Testis (tissue), 3 donors: ENCODE data around the gene MCCC2. TPM values are rescaled to one million over a fixed set of nuclear protein-coding genes. Genes with fewer than 3 reads are reported as not detected.

Source experiments
- DNase-seq: peaks from one replicate; pipeline ENCODE4 v3.0.0-alpha.2; 2019
- H3K27ac ChIP-seq, 2 donors: fragments of 200-600 bp; sonication (generic); one replicate each; pipeline ENCODE4 v1.5.1; 2019
- H3K27me3 ChIP-seq: fragments of 200-600 bp; sonication (generic); one replicate; pipeline ENCODE4 v1.5.1; 2019
- H3K36me3 ChIP-seq: fragments of 200-600 bp; sonication (generic); one replicate; pipeline ENCODE4 v1.5.1; 2017; ENCODE audit warnings: low read depth; ENCODE audit errors: missing control alignments
- H3K4me1 ChIP-seq: fragments of 200-600 bp; sonication (generic); one replicate; pipeline ENCODE4 v1.5.1; 2019
- H3K4me3 ChIP-seq, 2 donors: fragments of 200-600 bp; sonication (generic); one replicate each; pipeline ENCODE4 v1.5.1; 2017 to 2019
- H3K9me3 ChIP-seq: fragments of 200-600 bp; sonication (generic); one replicate; pipeline ENCODE4 v1.5.1; 2017
- CTCF ChIP-seq, 3 experiments: fragments of 450-650 bp in 2 of 3; fragments of 200-600 bp in 1 of 3; sonication (generic) in 1 of 3; IDR thresholded peaks; one replicate each; pipeline ENCODE4 v1.5.1; 2016 to 2019; ENCODE audit warnings: antibody characterized with exemption in 3 of 3, mild to moderate bottlenecking in 2 of 3, moderate library complexity in 1 of 3
- POLR2A ChIP-seq: fragments of 450-650 bp; IDR thresholded peaks from one replicate; pipeline ENCODE4 v1.6.1; 2017; ENCODE audit warnings: antibody characterized with exemption, mild to moderate bottlenecking, moderate library complexity
- WGBS, 2 donors: methylation state at CpG; one replicate each; pipeline ENCODE4 v1.1.5; 2018; 5-methylcytosine and 5-hydroxymethylcytosine counted together
- intact Hi-C: fragments of 100-400 bp; cut with DNase I; formaldehyde crosslinking; loops from one replicate; pipeline ENCODE4 v1.15.1; 2023; ENCODE audit warnings: low total_unique reads
- polyA plus RNA-seq: library from polyadenylated mRNA; stranded (reverse); fragments of 350-450 nt; fragmentation: Illumina TruSeq; extraction: RNeasy Lipid Tissue Mini Kit (QIAGEN cat#74804); gene quantifications from one replicate; pipeline ENCODE4 v1.2.3, GENCODE V29; 2014; ENCODE audit warnings: low read depth, low replicate concordance; ENCODE audit not compliant: insufficient read depth
- total RNA-seq, 2 donors: library from RNA; depleted of rRNA; stranded (reverse); fragments of >200 nt; gene quantifications; one replicate each; pipeline ENCODE4 v1.2.3, GENCODE V29; 2016

MCCC2 gene
- total and polyA plus RNA-seq, 3 donors from 2014 or later = 24.7 to 30.0 (median 29.0) TPM

- Histone ChIP-seq H3K27me3 (no peaks in the 10 kb centered on the region), H3K4me1 (peaks cover 4% of the 10 kb centered on the region), H3K27ac (no peak overlapping the region), H3K36me3 (no peaks in the 10 kb centered on the region), H3K4me3 (no peak overlapping the region), H3K9me3 (no peaks in the 10 kb centered on the region)
- WGBS, 2 donors = 90 to 94% methylated on average over 2 of the region's 2 CpGs
- intact Hi-C loops = no loop called here
- TF ChIP-seq CTCF (IDR thresholded peaks at IDR 0.05) (no peak), POLR2A (no peak)
- DNase-seq = no peak
These were observed 34.6 kb downstream of the MCCC2 start for GRCh38 chr5:71621741-71622140.

DNA sequence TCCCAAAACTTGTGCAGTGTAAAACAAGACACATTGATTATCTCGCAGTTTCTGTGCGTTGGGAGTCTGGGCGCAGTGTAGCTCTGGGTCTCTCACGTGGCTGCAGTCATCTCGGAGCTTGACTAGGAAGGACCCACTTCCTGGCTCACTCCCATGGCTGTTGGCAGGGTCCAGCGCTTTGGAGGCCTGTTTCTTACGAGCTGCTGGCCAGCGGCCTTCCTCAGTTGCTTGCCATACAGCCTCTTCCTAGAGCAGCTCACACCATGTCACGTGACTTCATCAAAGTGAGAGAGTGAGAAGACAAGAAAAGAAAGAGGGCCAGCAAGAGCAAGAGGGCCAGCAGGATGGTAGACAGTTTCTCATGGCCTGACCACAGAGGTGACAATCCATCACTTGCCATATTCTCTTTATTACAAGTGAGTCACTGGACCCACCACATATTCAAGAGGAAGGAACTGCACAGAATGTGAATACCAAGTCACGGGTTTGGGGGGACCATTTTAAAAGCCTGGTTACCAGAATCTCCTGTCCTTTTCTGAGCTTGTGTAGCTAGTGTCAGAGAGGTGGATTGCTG is 36.2 kb downstream of the MCCC2 start:
- TF ChIP-seq POLR2A (no peak), CTCF (IDR thresholded peaks at IDR 0.05) (no peak)
- peaks cover 4% of the 10 kb centered on the region for H3K4me1 ChIP-seq
- no peak for DNase-seq
- no peaks in the 10 kb centered on the region for H3K36me3 ChIP-seq
- 85 to 88% methylated on average over 10 of the region's 10 CpGs for WGBS, 2 donors
- no peaks in the 10 kb centered on the region for H3K27me3 ChIP-seq
- H3K4me3 ChIP-seq = no peak overlapping the region
- H3K27ac ChIP-seq = no peak overlapping the region
- H3K9me3 ChIP-seq = no peaks in the 10 kb centered on the region
- intact Hi-C loops = no loop called here

- H3K9me3 ChIP-seq = no peaks in the 10 kb centered on the region
- no peaks in the 10 kb centered on the region for H3K27me3 ChIP-seq
- no peak for DNase-seq
- H3K27ac ChIP-seq = no peak overlapping the region
- no peak for TF ChIP-seq CTCF (IDR thresholded peaks at IDR 0.05)
- TF ChIP-seq POLR2A = no peak
- intact Hi-C loops = no loop called here
- 68 to 71% methylated on average over 6 of the region's 6 CpGs for WGBS, 2 donors
- H3K4me1 ChIP-seq = peaks cover 4% of the 10 kb centered on the region
- no peaks in the 10 kb centered on the region for H3K36me3 ChIP-seq
- no peak overlapping the region for H3K4me3 ChIP-seq
These were observed 42.8 kb downstream of the MCCC2 start for GRCh38 chr5:71629950-71630349.

DNA sequence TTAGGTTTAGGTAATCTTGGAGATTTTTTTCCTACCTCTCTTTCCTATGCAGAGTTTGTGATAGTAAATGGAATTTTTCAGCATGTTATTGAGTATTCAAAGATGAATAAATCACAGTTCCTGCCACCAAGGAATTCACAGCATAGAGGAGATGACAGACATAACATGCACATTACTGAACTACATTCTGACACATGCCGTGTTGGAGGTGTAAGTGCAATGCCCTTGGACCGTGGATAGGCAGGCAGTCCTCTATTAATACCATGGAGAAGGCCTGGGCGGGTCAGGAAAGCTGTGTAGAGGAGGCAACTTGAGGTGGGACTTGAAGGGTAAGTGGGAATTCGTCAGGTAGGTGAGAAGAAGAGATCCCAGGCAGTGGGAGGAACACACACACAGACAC is 43.9 kb downstream of the MCCC2 start:
- Histone ChIP-seq H3K27me3 (no peaks in the 10 kb centered on the region), H3K9me3 (no peaks in the 10 kb centered on the region), H3K27ac (no peak overlapping the region), H3K4me1 (no peaks in the 10 kb centered on the region), H3K36me3 (no peaks in the 10 kb centered on the region), H3K4me3 (no peak overlapping the region)
- intact Hi-C loops = no loop called here
- no peak for TF ChIP-seq CTCF (IDR thresholded peaks at IDR 0.05)
- no peak for TF ChIP-seq POLR2A
- 78 to 81% methylated on average over 4 of the region's 4 CpGs for WGBS, 2 donors
- no peak for DNase-seq

- TF ChIP-seq POLR2A (no peak), CTCF (IDR thresholded peaks at IDR 0.05) (no peak)
- Histone ChIP-seq H3K27ac (no peak overlapping the region), H3K4me3 (no peak overlapping the region), H3K4me1 (no peaks in the 10 kb centered on the region), H3K27me3 (no peaks in the 10 kb centered on the region), H3K9me3 (no peaks in the 10 kb centered on the region), H3K36me3 (no peaks in the 10 kb centered on the region)
- 76 to 87% methylated on average over 3 of the region's 3 CpGs for WGBS, 2 donors
- DNase-seq = no peak
- intact Hi-C loops = no loop called here
These were observed 45.0 kb downstream of the MCCC2 start for GRCh38 chr5:71632168-71632567.
